IMR-90 (cell line): ENCODE results near the gene ORC1. TPM values are rescaled to one million over a fixed set of nuclear protein-coding genes. Genes with fewer than 3 reads are reported as not detected.

Source experiments
- ATAC-seq: fragments of 200-7000 bp; cut with Tn5 transposase; 2 replicates; pipeline ENCODE4 v1.9.1; 2020; ENCODE audit warnings: low read depth, mild to moderate bottlenecking, moderate library complexity
- BruUV-seq: library from RNA; stranded (reverse); fragments of 400-500 nt; replicated peaks from 2 replicates; lab custom pipeline; 2021; lab: Mats Ljungman, UMichigan
- CTCF ChIA-PET: fragments of 300-600 bp; formaldehyde crosslinking; extraction: SDS; loops from one replicate; lab custom pipeline; 2021; ENCODE audit warnings: antibody characterized with exemption; lab: Yijun Ruan, JAX
- POLR2A ChIA-PET: fragments of 300-600 bp; sonication (Branson Sonifier 250); formaldehyde crosslinking; loops from one replicate; lab custom pipeline; 2022; ENCODE audit warnings: antibody characterized with exemption; ENCODE audit not compliant: unreplicated experiment; lab: Charles Lee
- DNase-seq: peaks from one replicate; pipeline ENCODE4 v3.0.0; 2013
- H2AFZ ChIP-seq: replicated peaks from 2 replicates; pipeline ENCODE3; 2013; ENCODE audit warnings: low read length, mild to moderate bottlenecking; ENCODE audit not compliant: poor library complexity
- H2AK5ac ChIP-seq: 2 replicates; pipeline ENCODE4 v1.6.1; 2013; ENCODE audit warnings: low read depth, low read length, inconsistent platforms
- H2AK9ac ChIP-seq: replicated peaks from 2 replicates; pipeline ENCODE3; 2013; ENCODE audit warnings: mild to moderate bottlenecking, low read depth, low read length, moderate library complexity; ENCODE audit not compliant: poor library complexity
- H2BK120ac ChIP-seq: 2 replicates; pipeline ENCODE4 v1.6.1; 2013; ENCODE audit warnings: low read depth, low read length, inconsistent platforms
- H2BK15ac ChIP-seq: 3 replicates; pipeline ENCODE4 v1.6.1; 2013; ENCODE audit warnings: low read depth, low read length, inconsistent platforms
- H2BK20ac ChIP-seq: 2 replicates; pipeline ENCODE4 v1.6.1; 2013; ENCODE audit warnings: low read depth, mild to moderate bottlenecking, inconsistent platforms, low read length, moderate library complexity
- H2BK5ac ChIP-seq: 2 replicates; pipeline ENCODE4 v1.6.1; 2013; ENCODE audit warnings: mild to moderate bottlenecking, low read depth, low read length, inconsistent platforms; ENCODE audit not compliant: poor library complexity, severe bottlenecking
- H3K14ac ChIP-seq: replicated peaks from 2 replicates; pipeline ENCODE4 v1.6.1; 2013; ENCODE audit warnings: low read depth, low read length, inconsistent platforms
- H3K18ac ChIP-seq: 2 replicates; pipeline ENCODE4 v1.6.1; 2013; ENCODE audit warnings: low read depth, low read length, control low read depth
- H3K23ac ChIP-seq: 2 replicates; pipeline ENCODE4 v1.6.1; 2013; ENCODE audit warnings: low read depth, low read length, inconsistent platforms
- H3K27ac ChIP-seq: 2 replicates; pipeline ENCODE4 v1.5.1; 2013; ENCODE audit warnings: mild to moderate bottlenecking, control low read depth, low read length; ENCODE audit not compliant: insufficient read depth
- H3K27me3 ChIP-seq: 2 replicates; pipeline ENCODE4 v1.6.1; 2013; ENCODE audit warnings: low read length; ENCODE audit not compliant: control insufficient read depth, insufficient read depth
- H3K36me3 ChIP-seq: 2 replicates; pipeline ENCODE4 v1.6.1; 2013; ENCODE audit warnings: low read length, mixed read lengths; ENCODE audit not compliant: control insufficient read depth, insufficient read depth
- H3K4ac ChIP-seq: 2 replicates; pipeline ENCODE4 v1.6.1; 2013; ENCODE audit warnings: low read depth, low read length, inconsistent platforms
- H3K4me1 ChIP-seq: 2 replicates; pipeline ENCODE4 v1.6.1; 2013; ENCODE audit warnings: low read length, mixed read lengths; ENCODE audit not compliant: control insufficient read depth, insufficient read depth
- H3K4me2 ChIP-seq: 2 replicates; pipeline ENCODE4 v1.6.1; 2013; ENCODE audit warnings: low read depth, mild to moderate bottlenecking, control low read depth, low read length, moderate library complexity
- H3K4me3 ChIP-seq: 2 replicates; pipeline ENCODE4 v1.5.1; 2013; ENCODE audit warnings: low read depth, mild to moderate bottlenecking, control low read depth, low read length, moderate library complexity; ENCODE audit not compliant: insufficient read depth
- H3K56ac ChIP-seq: 2 replicates; pipeline ENCODE4 v1.6.1; 2013; ENCODE audit warnings: low read length, inconsistent platforms; ENCODE audit not compliant: insufficient read depth; ENCODE audit errors: extremely low read depth
- H3K79me1 ChIP-seq, 2 experiments: 2 replicates each; pipeline ENCODE4 v1.6.1; 2013; ENCODE audit warnings: low read length in 2 of 2, inconsistent platforms in 1 of 2, low read depth in 1 of 2
- H3K9ac ChIP-seq: 2 replicates; pipeline ENCODE4 v1.6.1; 2013; ENCODE audit warnings: low read depth, low read length, control low read depth
- H3K9me1 ChIP-seq: 2 replicates; pipeline ENCODE4 v1.6.1; 2013; ENCODE audit warnings: low read length, inconsistent platforms; ENCODE audit not compliant: insufficient read depth
- H3K9me3 ChIP-seq: 2 replicates; pipeline ENCODE4 v1.6.1; 2013; ENCODE audit warnings: low read length; ENCODE audit not compliant: control insufficient read depth, insufficient read depth
- H4K20me1 ChIP-seq: 2 replicates; pipeline ENCODE4 v1.6.1; 2013; ENCODE audit warnings: low read length, inconsistent platforms; ENCODE audit not compliant: insufficient read depth
- H4K5ac ChIP-seq: 2 replicates; pipeline ENCODE4 v1.6.1; 2013; ENCODE audit warnings: mild to moderate bottlenecking, low read depth, low read length, control low read depth
- H4K8ac ChIP-seq, 2 experiments: 2 replicates each; pipeline ENCODE4 v1.6.1; 2013; ENCODE audit warnings: low read depth in 2 of 2, low read length in 2 of 2, control low read depth in 1 of 2, inconsistent platforms in 1 of 2
- H4K91ac ChIP-seq: 2 replicates; pipeline ENCODE4 v1.6.1; 2013; ENCODE audit warnings: low read depth, low read length, inconsistent platforms; ENCODE audit not compliant: insufficient read depth
- MAFK ChIP-seq: IDR thresholded peaks from 2 replicates; pipeline ENCODE4 v1.6.1; 2012; ENCODE audit warnings: low read depth, low read length, improper control_type of control experiment
- MAZ ChIP-seq: IDR thresholded peaks from 2 replicates; pipeline ENCODE4 v1.6.1; 2012; ENCODE audit warnings: low read depth, mild to moderate bottlenecking, low read length, improper control_type of control experiment, moderate library complexity, borderline replicate concordance
- RFX5 ChIP-seq: IDR thresholded peaks from 2 replicates; pipeline ENCODE4 v1.8.0; 2012; ENCODE audit warnings: low read depth, mild to moderate bottlenecking, low read length, moderate library complexity
- WGBS, 2 experiments: methylation state at CpG; one replicate each; pipeline versions ENCODE4 v1.1.5 to v1.1.7; 2013; ENCODE audit warnings: missing lambda C conversion rate in 2 of 2; ENCODE audit not compliant: insufficient read length in 1 of 2; ENCODE audit errors: extremely low coverage in 2 of 2; 5-methylcytosine and 5-hydroxymethylcytosine counted together
- dilution Hi-C: fragments of 300-500 bp; cut with HindIII; formaldehyde crosslinking; loops from one replicate; pipeline ENCODE4 v1.14.3; 2018; ENCODE audit warnings: low sequenced_read_pairs; ENCODE audit not compliant: unreplicated experiment
- in situ Hi-C: fragments of 300-500 bp; cut with MboI; formaldehyde crosslinking; loops from 3 replicates; pipeline ENCODE4 v1.14.3; 2019; ENCODE audit warnings: low sequenced_read_pairs, inconsistent platforms, mixed read lengths
- intact Hi-C: fragments of 100-400 bp; cut with micrococcal nuclease; formaldehyde crosslinking; loops from 2 replicates; pipeline ENCODE4 v1.10.0; 2022
- polyA plus RNA-seq, 3 experiments: library from polyadenylated mRNA; depleted of rRNA; stranded (reverse); fragments of >200 nt; gene quantifications; 2 replicates each; pipeline ENCODE4 v1.2.3, GENCODE V29; 2012; ENCODE audit warnings: low replicate concordance in 1 of 3
- total RNA-seq: library from RNA; depleted of rRNA; stranded (reverse); fragments of >200 nt; gene quantifications from 2 replicates; pipeline ENCODE4 v1.2.3, GENCODE V29; 2012

Gene ORC1
- total and polyA plus RNA-seq, 2 of the 4 experiments (the other 2 are of a cell fraction): 6.3 to 10.6 TPM

GRCh38 chr1:52341655-52342260, 62.5 kb downstream of the ORC1 start:
- Histone ChIP-seq H3K14ac (no peak overlapping the region), H3K9me3 (no peaks in the 10 kb centered on the region), H3K27ac (no peak overlapping the region), H4K91ac (no peak overlapping the region), H4K8ac (no peak overlapping the region), H3K27me3 (no peaks in the 10 kb centered on the region), H4K5ac (no peak overlapping the region), H3K9ac (no peak overlapping the region), H3K18ac (no peak overlapping the region), H2AK9ac (no peak overlapping the region), H3K4ac (no peak overlapping the region), H3K4me2 (no peak overlapping the region), H2BK20ac (no peak overlapping the region), H3K36me3 (peaks cover 7% of the 10 kb centered on the region), H2BK15ac (no peak overlapping the region), H2BK5ac (no peak overlapping the region), H3K4me3 (no peak overlapping the region), H4K20me1 (no peaks in the 10 kb centered on the region), H3K56ac (no peak overlapping the region), H2AFZ (no peak overlapping the region), H3K9me1 (peaks cover 7% of the 10 kb centered on the region; the same call in 1 of the 2 replicates), H2BK120ac (no peak overlapping the region), H2AK5ac (no peak overlapping the region), H3K79me1 (no peaks in the 10 kb centered on the region), H3K4me1 (no peaks in the 10 kb centered on the region), H3K23ac (no peak overlapping the region)
- dilution Hi-C loops (no loop called here), in situ Hi-C loops (no loop called here), intact Hi-C loops (no loop called here)
- TF ChIP-seq MAFK (no peak), RFX5 (no peak), MAZ (no peak)
- 100% methylated on average over 1 of the region's 7 CpGs; no CpG with 5 or more reads in 1 of the 2 experiments for WGBS, 2 experiments
- no peak for ATAC-seq
- no peak for DNase-seq
- ChIA-PET CTCF (no interaction called here), POLR2A (interaction anchor here (0.6 kb wide), 1 partner anchor 12 kb away, joined by 5 read pairs; no protein-coding TSS in a partner anchor)
- BruUV-seq: no TSS peak
